Embryonic facial prominence (tissue), 1 donor: ENCODE results near the gene TUB.
A peak's percentile ranks its signal among the peaks of the same experiment; 100 is the strongest.

ENCODE experiments used
- DNase-seq: peaks from one replicate; pipeline ENCODE4 v3.0.0-alpha.2; 2016; ENCODE audit errors: extremely low spot score

TUB gene

GRCh38 chr11:8091721-8092120, 10.7 kb downstream of the TUB start:
- no peak for DNase-seq

DNA sequence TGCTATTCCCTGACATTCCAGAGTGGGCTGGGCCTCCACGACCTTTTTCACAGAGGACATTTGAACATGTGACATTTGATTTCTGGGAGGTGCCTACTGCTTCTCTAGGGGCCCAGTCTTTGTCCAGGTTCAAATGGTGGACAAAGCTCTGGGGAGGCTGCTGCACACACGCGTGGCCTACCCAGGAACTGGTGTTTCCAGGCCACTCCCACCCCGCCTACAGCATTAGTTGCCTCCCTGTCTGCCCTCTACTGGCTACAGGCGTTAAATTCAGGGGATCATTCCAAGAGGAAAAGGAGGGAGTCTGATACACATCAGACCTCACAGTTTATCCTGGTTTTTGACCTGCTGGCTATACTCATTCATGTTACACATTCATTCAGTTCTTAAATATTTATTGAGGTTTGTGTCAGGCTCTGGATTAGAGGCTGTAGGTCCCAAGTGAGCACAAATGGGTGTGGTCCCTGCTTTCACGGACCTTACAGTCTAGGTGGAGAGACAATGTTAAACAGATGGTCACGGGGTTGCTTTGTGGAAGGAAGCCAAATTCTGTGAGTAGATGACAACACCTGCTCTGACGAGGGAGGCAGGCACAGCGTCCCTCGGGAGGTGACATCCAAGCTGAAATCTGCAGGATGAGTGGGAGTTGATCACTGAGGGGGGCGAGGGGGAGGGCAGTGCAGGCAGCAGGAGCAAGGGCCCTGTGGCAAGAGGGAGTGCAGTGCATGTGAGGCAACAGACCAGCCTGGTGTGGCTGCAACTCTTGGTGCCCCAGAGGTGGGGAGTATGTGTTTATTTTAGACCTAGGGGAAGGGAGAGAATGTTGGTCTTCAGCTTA, 11.8 kb downstream of the TUB start:
- no peak for DNase-seq

- DNase-seq: no peak
Measured at GRCh38 chr11:8093931-8094575, 13.0 kb downstream of the TUB start.

DNA sequence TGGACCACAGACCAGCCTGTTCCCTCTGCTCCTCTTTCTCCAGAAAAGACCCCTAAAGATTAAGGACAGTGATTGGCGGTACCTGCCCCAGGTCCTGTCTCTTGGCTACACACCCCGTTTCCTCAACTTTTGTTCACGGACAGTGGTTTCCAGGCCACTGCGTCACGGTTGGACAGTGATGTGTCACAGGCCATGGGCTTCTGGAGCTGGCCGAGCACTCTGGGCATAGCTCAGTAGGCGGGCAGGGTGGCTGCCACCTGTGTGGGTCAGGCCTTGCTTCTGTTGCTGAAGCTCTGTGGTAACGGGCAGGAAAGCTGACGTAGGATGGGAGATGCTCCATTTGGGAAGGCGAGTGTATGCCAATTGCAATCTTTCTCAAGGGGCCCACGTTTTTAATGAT, 13.6 kb downstream of the TUB start:
- no peak for DNase-seq

- DNase-seq: no peak
Measured at GRCh38 chr11:8095371-8095770, 14.4 kb downstream of the TUB start.

- DNase-seq: no peak
Measured at GRCh38 chr11:8095806-8096522, 15.0 kb downstream of the TUB start.

- no peak for DNase-seq
Measured at GRCh38 chr11:8096575-8096974, 15.6 kb downstream of the TUB start.

GRCh38 chr11:8097062-8097461, 16.1 kb downstream of the TUB start:
- DNase-seq: no peak

DNA sequence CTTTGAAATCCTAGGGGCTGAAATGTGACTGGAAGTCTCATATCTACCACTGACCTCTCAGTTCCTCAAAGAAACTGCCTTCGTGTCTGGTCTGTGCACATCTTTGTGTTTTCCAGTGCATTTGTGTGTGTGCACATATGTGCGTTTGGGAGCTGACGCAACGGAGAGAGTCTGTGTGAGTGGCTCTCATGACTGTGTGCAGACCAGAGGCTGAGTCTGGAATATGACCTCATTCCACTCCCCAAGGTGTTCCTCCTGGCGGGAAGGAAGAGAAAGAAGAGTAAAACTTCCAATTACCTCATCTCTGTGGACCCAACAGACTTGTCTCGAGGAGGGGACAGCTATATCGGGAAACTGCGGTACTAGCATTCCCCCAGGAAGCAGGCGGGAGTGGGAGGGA, 16.5 kb downstream of the TUB start:
- DNase-seq: no peak

DNA sequence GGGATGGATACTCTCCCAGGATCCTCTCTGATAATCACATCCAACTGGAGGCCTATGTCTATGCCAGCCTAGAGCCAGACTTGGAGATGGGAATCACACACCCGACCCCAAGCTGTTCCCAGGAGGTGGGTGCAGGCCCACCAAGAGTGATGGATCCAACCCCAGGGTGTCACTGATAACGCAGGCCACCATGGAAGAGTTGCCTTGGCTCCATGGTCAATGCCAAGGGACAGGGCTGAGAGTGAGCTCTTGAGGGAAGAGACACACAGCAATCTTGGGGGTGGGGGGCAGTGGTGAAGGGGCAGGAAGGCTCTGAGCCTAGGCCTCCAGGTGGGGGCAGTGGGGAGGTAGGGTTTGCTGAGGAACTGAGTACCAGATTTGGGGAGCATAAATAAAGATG, 16.9 kb downstream of the TUB start:
- no peak for DNase-seq

DNA sequence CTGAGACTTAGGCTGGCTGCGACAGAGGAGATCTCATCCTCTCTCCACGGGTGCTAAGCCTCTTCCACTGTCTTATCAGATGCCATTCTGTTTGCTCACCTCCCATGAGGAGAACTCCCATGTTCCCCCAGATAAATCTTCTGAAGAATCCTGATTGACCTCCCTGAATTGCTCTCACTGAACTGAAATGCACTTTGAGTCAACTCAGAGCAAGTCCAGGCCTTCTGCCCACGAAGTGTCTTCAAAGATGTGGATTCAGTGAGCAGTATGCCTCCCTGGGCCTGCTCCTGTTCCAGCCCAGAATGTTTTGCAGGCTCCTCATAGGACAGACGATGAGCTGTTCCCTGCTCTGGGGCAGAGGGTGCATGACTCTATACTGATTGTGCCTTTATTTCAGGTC, 17.4 kb downstream of the TUB start:
- no peak for DNase-seq

- DNase-seq: no peak
Measured at GRCh38 chr11:8098879-8099278, 17.9 kb downstream of the TUB start.

DNA sequence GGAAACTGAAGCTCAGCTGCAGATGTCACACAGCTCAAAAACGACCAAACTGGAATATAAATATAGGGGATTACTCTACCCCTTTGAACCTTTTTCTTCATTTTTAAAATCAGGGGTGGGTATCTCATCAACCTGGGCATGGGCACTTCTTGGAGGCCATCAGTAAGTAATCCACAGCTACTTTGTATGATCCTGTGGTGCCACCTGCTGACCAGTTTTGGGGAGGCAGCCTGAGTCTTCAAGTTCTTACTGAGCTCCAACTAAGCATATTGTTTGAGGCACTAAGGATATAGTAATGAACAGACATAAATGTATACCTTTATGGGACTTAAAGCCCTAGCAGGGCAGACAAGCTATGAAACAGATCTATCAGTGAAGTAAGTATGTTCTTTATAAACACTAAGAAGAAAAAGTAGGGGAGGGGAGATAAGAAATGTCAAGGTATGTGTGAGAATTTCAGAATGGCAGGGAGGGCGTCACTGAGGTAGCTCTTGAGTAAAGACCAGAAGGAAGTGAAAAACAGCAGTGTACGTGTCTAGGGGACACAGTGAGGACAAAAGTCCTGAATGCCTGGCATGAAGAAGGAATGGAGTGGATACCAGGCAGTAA, 18.4 kb downstream of the TUB start:
- DNase-seq: peak; percentile 30

DNA sequence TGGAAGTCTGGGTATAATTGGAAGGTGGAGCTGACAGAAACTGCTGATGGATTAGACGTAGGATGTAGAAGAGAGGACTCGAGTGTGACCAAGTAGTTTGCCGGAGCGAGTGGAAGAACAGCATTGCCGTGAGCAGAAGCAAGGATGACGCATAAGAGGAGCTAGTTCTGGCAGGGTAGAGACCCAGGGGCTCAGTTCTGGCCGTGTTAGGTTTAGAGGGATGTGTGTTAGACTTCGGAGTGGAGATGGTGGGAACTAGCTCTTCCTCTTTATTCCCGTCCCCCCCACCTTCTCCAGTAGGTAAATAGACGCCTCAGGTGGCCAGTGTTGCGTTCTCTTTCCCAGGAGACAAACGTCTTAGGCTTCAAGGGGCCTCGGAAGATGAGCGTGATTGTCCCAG, 19.1 kb downstream of the TUB start:
- DNase-seq: no peak

DNA sequence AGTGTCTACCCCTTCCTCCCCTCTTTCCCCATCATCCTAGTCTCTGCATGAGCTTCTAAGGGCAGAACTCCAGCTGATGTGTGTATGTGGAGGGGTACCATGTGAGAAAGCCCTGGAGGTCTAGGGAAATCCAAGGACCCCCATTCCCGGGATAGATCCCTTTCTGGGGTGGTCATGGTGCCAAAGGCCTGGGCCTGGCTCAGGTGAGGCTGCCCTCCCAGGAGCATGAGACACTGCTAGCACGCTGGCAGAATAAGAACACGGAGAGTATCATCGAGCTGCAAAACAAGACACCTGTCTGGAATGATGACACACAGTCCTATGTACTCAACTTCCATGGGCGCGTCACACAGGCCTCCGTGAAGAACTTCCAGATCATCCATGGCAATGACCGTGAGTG, 19.6 kb downstream of the TUB start:
- DNase-seq: no peak

GRCh38 chr11:8101421-8101820, 20.4 kb downstream of the TUB start:
- DNase-seq: no peak

- DNase-seq: no peak
Measured at GRCh38 chr11:8102296-8102915, 21.4 kb downstream of the TUB start.

GRCh38 chr11:8102965-8103364, 22.0 kb downstream of the TUB start:
- DNase-seq: no peak

GRCh38 chr11:8103909-8104308, 22.9 kb downstream of the TUB start:
- DNase-seq: no peak

GRCh38 chr11:8105133-8105532, 24.1 kb downstream of the TUB start:
- no peak for DNase-seq

- DNase-seq: no peak
Measured at GRCh38 chr11:8105666-8106065, 24.7 kb downstream of the TUB start.

- no peak for DNase-seq
Measured at GRCh38 chr11:8106679-8107078, 25.7 kb downstream of the TUB start.
